ENCODE data around the gene DESI2. TPM values are rescaled to one million over a fixed set of nuclear protein-coding genes. Genes with fewer than 3 reads are reported as not detected.
A peak's percentile ranks its signal among the peaks of the same experiment; 100 is the strongest.

The DESI2 gene
- total RNA-seq, result 10 to 100 TPM; 27.5 to 36.3 (median 31.1) TPM

- intact Hi-C loops (cut with DNase I; ENCODE audit: low total_unique reads), result no loop called here
Measured at GRCh38 chr1:244652623-244653438, at the start of gene DESI2. Gene DESI2, plus strand, starts transcription at chr1:244653126. Its CDS starts 188 bp downstream, at chr1:244653314.

GRCh38 chr1:244603498-244603897, 49.4 kb upstream of the DESI2 start:
- Histone ChIP-seq H3K27ac (no peak overlapping the region), H3K4me1 (no peaks in the 10 kb centered on the region), H3K36me3 (no peaks in the 10 kb centered on the region), H3K9me3 (no peaks in the 10 kb centered on the region), H3K27me3 (no peaks in the 10 kb centered on the region), H3K4me3 (no peak overlapping the region)
- DNase-seq (ENCODE audit: low spot score in 2 of 2), result no peak
- intact Hi-C loops (cut with DNase I; ENCODE audit: low total_unique reads), result no loop called here
- TF ChIP-seq CTCF (IDR thresholded peaks at IDR 0.05), result peak; percentile 70 to 84 (median 70)
- TF ChIP-seq POLR2A (IDR thresholded peaks at IDR 0.05), result no peak

More at GRCh38 chr1:244652623-244653438, at the start of gene DESI2:
- Histone ChIP-seq H3K9me3 (no peaks in the 10 kb centered on the region), H3K4me1 (no peaks in the 10 kb centered on the region), H3K4me3 (peak within 1 kb of the TSS; percentile 85 to 95 (median 92)), H3K36me3 (no peaks in the 10 kb centered on the region), H3K27me3 (no peaks in the 10 kb centered on the region), H3K27ac (peak within 1 kb of the TSS; percentile 95 to 96)
- TF ChIP-seq POLR2AphosphoS5 (IDR thresholded peaks at IDR 0.05) (peak; percentile 46 to 69 (median 66)), POLR2A (IDR thresholded peaks at IDR 0.05) (peak; percentile 55), CTCF (IDR thresholded peaks at IDR 0.05) (peak in 2 of 3 donors; percentile 14 to 60)
- peak; percentile 96 to 99 for DNase-seq (ENCODE audit: low spot score in 2 of 2)

- intact Hi-C loops (cut with DNase I; ENCODE audit: low total_unique reads), result no loop called here
- Histone ChIP-seq H3K36me3 (no peaks in the 10 kb centered on the region), H3K4me3 (no peak overlapping the region), H3K9me3 (no peaks in the 10 kb centered on the region), H3K4me1 (no peaks in the 10 kb centered on the region), H3K27me3 (no peaks in the 10 kb centered on the region), H3K27ac (no peak overlapping the region)
- TF ChIP-seq POLR2A (IDR thresholded peaks at IDR 0.05), result no peak
- TF ChIP-seq POLR2AphosphoS5 (IDR thresholded peaks at IDR 0.05), result no peak
- no peak for TF ChIP-seq CTCF (IDR thresholded peaks at IDR 0.05)
- DNase-seq (ENCODE audit: low spot score in 2 of 2), result no peak
Measured at GRCh38 chr1:244605835-244606370, 47.0 kb upstream of the DESI2 start.

- H3K4me3 ChIP-seq, result no peak overlapping the region
- no peaks in the 10 kb centered on the region for H3K9me3 ChIP-seq
- no peaks in the 10 kb centered on the region for H3K4me1 ChIP-seq
- H3K27ac ChIP-seq, result no peak overlapping the region
- intact Hi-C loops (cut with DNase I; ENCODE audit: low total_unique reads), result no loop called here
- H3K27me3 ChIP-seq, result no peaks in the 10 kb centered on the region
- no peak for DNase-seq (ENCODE audit: low spot score in 2 of 2)
- H3K36me3 ChIP-seq, result no peaks in the 10 kb centered on the region
- no peak for TF ChIP-seq POLR2A (IDR thresholded peaks at IDR 0.05)
- no peak for TF ChIP-seq CTCF (IDR thresholded peaks at IDR 0.05)
- no peak for TF ChIP-seq POLR2AphosphoS5 (IDR thresholded peaks at IDR 0.05)
Measured at GRCh38 chr1:244614113-244614836, 38.7 kb upstream of the DESI2 start.

GRCh38 chr1:244614879-244615278, 38.0 kb upstream of the DESI2 start:
- DNase-seq (ENCODE audit: low spot score in 2 of 2), result no peak
- H3K36me3 ChIP-seq, result no peaks in the 10 kb centered on the region
- intact Hi-C loops (cut with DNase I; ENCODE audit: low total_unique reads), result no loop called here
- no peaks in the 10 kb centered on the region for H3K4me1 ChIP-seq
- TF ChIP-seq CTCF (IDR thresholded peaks at IDR 0.05) (no peak), POLR2AphosphoS5 (IDR thresholded peaks at IDR 0.05) (no peak), POLR2A (IDR thresholded peaks at IDR 0.05) (no peak)
- H3K27ac ChIP-seq, result no peak overlapping the region
- H3K4me3 ChIP-seq, result no peak overlapping the region
- H3K27me3 ChIP-seq, result no peaks in the 10 kb centered on the region
- H3K9me3 ChIP-seq, result no peaks in the 10 kb centered on the region

Measured in breast epithelium (tissue), 4 donors.